Activated naive CD4-positive, alpha-beta T cell treated with anti-CD3 and anti-CD28 coated beads, Interleukin-2, amount 50 U/mL, for 24 hours (primary cell): ENCODE measurements around the gene ANKRD39.

ENCODE experiments used
- H3K27ac Mint-ChIP-seq: one replicate; pipeline ENCODE4 v1.8.0; 2021; ENCODE audit warnings: mild to moderate bottlenecking, mixed read lengths
- H3K27me3 Mint-ChIP-seq: one replicate; pipeline ENCODE4 v1.8.0; 2021; ENCODE audit warnings: mixed read lengths
- H3K36me3 Mint-ChIP-seq: one replicate; pipeline ENCODE4 v1.8.0; 2021; ENCODE audit warnings: mixed read lengths
- H3K4me1 Mint-ChIP-seq: one replicate; pipeline ENCODE4 v1.8.0; 2021; ENCODE audit warnings: mixed read lengths
- H3K4me3 Mint-ChIP-seq: one replicate; pipeline ENCODE4 v1.8.0; 2021; ENCODE audit warnings: mild to moderate bottlenecking, mixed read lengths
- H3K9me3 Mint-ChIP-seq: one replicate; pipeline ENCODE4 v1.8.0; 2021; ENCODE audit warnings: mixed read lengths

The ANKRD39 gene

GRCh38 chr2:96879545-96880040 is 21.8 kb upstream of the ANKRD39 start:
- no peak overlapping the region for H3K4me3 Mint-ChIP-seq
- no peaks in the 10 kb centered on the region for H3K36me3 Mint-ChIP-seq
- H3K27ac Mint-ChIP-seq = no peak overlapping the region
- no peaks in the 10 kb centered on the region for H3K9me3 Mint-ChIP-seq
- H3K4me1 Mint-ChIP-seq = peaks cover 4% of the 10 kb centered on the region
- no peaks in the 10 kb centered on the region for H3K27me3 Mint-ChIP-seq

- Mint-ChIP-seq H3K27ac (no peak overlapping the region), H3K9me3 (no peaks in the 10 kb centered on the region), H3K27me3 (no peaks in the 10 kb centered on the region), H3K36me3 (no peaks in the 10 kb centered on the region), H3K4me3 (no peak overlapping the region), H3K4me1 (peaks cover 10% of the 10 kb centered on the region)
Measured at GRCh38 chr2:96878796-96879544, 21.2 kb upstream of the ANKRD39 start.

- no peak overlapping the region for H3K27ac Mint-ChIP-seq
- H3K4me3 Mint-ChIP-seq = no peak overlapping the region
- no peaks in the 10 kb centered on the region for H3K9me3 Mint-ChIP-seq
- no peaks in the 10 kb centered on the region for H3K36me3 Mint-ChIP-seq
- H3K27me3 Mint-ChIP-seq = no peaks in the 10 kb centered on the region
- H3K4me1 Mint-ChIP-seq = peaks cover 16% of the 10 kb centered on the region
Measured at GRCh38 chr2:96878171-96878570, 20.4 kb upstream of the ANKRD39 start.

- Mint-ChIP-seq H3K9me3 (no peaks in the 10 kb centered on the region), H3K36me3 (no peaks in the 10 kb centered on the region), H3K4me1 (peaks cover 21% of the 10 kb centered on the region), H3K4me3 (no peak overlapping the region), H3K27ac (no peak overlapping the region), H3K27me3 (no peaks in the 10 kb centered on the region)
Measured at GRCh38 chr2:96877631-96878092, 19.8 kb upstream of the ANKRD39 start.

GRCh38 chr2:96877042-96877451 is 19.2 kb upstream of the ANKRD39 start:
- peaks cover 24% of the 10 kb centered on the region for H3K4me1 Mint-ChIP-seq
- no peak overlapping the region for H3K27ac Mint-ChIP-seq
- no peaks in the 10 kb centered on the region for H3K36me3 Mint-ChIP-seq
- no peaks in the 10 kb centered on the region for H3K27me3 Mint-ChIP-seq
- no peaks in the 10 kb centered on the region for H3K9me3 Mint-ChIP-seq
- no peak overlapping the region for H3K4me3 Mint-ChIP-seq

GRCh38 chr2:96876269-96877041 is 18.6 kb upstream of the ANKRD39 start:
- Mint-ChIP-seq H3K27ac (no peak overlapping the region), H3K36me3 (no peaks in the 10 kb centered on the region), H3K27me3 (no peaks in the 10 kb centered on the region), H3K4me1 (peaks cover 24% of the 10 kb centered on the region), H3K4me3 (no peak overlapping the region), H3K9me3 (no peaks in the 10 kb centered on the region)

- H3K27ac Mint-ChIP-seq = no peak overlapping the region
- H3K4me3 Mint-ChIP-seq = no peak overlapping the region
- H3K36me3 Mint-ChIP-seq = no peaks in the 10 kb centered on the region
- H3K4me1 Mint-ChIP-seq = peaks cover 32% of the 10 kb centered on the region
- no peaks in the 10 kb centered on the region for H3K9me3 Mint-ChIP-seq
- H3K27me3 Mint-ChIP-seq = no peaks in the 10 kb centered on the region
Measured at GRCh38 chr2:96875498-96876268, 17.9 kb upstream of the ANKRD39 start.

- Mint-ChIP-seq H3K4me1 (peaks cover 35% of the 10 kb centered on the region), H3K9me3 (no peaks in the 10 kb centered on the region), H3K4me3 (no peak overlapping the region), H3K27ac (peak overlapping the region; percentile 41), H3K27me3 (no peaks in the 10 kb centered on the region), H3K36me3 (no peaks in the 10 kb centered on the region)
Measured at GRCh38 chr2:96874198-96874831, 16.5 kb upstream of the ANKRD39 start.

GRCh38 chr2:96873651-96874096 is 15.9 kb upstream of the ANKRD39 start:
- Mint-ChIP-seq H3K9me3 (no peaks in the 10 kb centered on the region), H3K4me1 (peaks cover 35% of the 10 kb centered on the region), H3K27ac (no peak overlapping the region)

GRCh38 chr2:96872591-96873349 is 15.0 kb upstream of the ANKRD39 start:
- no peak overlapping the region for H3K4me3 Mint-ChIP-seq
- H3K27me3 Mint-ChIP-seq = no peaks in the 10 kb centered on the region
- no peak overlapping the region for H3K27ac Mint-ChIP-seq
- peaks cover 39% of the 10 kb centered on the region for H3K4me1 Mint-ChIP-seq
- H3K9me3 Mint-ChIP-seq = no peaks in the 10 kb centered on the region
- no peaks in the 10 kb centered on the region for H3K36me3 Mint-ChIP-seq

More at GRCh38 chr2:96873651-96874096, 15.9 kb upstream of the ANKRD39 start:
- Mint-ChIP-seq H3K27me3 (no peaks in the 10 kb centered on the region), H3K36me3 (no peaks in the 10 kb centered on the region), H3K4me3 (no peak overlapping the region)

- H3K36me3 Mint-ChIP-seq = no peaks in the 10 kb centered on the region
- peak overlapping the region; percentile 81 for H3K27ac Mint-ChIP-seq
- peaks cover 53% of the 10 kb centered on the region for H3K4me1 Mint-ChIP-seq
- H3K9me3 Mint-ChIP-seq = no peaks in the 10 kb centered on the region
- peak overlapping the region; percentile 87 for H3K4me3 Mint-ChIP-seq
- no peaks in the 10 kb centered on the region for H3K27me3 Mint-ChIP-seq
Measured at GRCh38 chr2:96870626-96871255, 12.9 kb upstream of the ANKRD39 start.

- H3K4me1 Mint-ChIP-seq = peaks cover 52% of the 10 kb centered on the region
- no peaks in the 10 kb centered on the region for H3K27me3 Mint-ChIP-seq
- H3K36me3 Mint-ChIP-seq = no peaks in the 10 kb centered on the region
- no peaks in the 10 kb centered on the region for H3K9me3 Mint-ChIP-seq
- H3K27ac Mint-ChIP-seq = peak within 1 kb of the TSS; percentile 81
- peak within 1 kb of the TSS; percentile 87 for H3K4me3 Mint-ChIP-seq
Measured at GRCh38 chr2:96869822-96870625, 12.2 kb upstream of the ANKRD39 start, which contains the start of gene SEMA4C. TSS of gene SEMA4C (minus strand) at chr2:96870080. CDS start at chr2:96867886, 2,194 bp downstream.

- no peak overlapping the region for H3K4me3 Mint-ChIP-seq
- peaks cover 49% of the 10 kb centered on the region for H3K4me1 Mint-ChIP-seq
Measured at GRCh38 chr2:96869281-96869821, 11.5 kb upstream of the ANKRD39 start.

More at GRCh38 chr2:96869281-96869821, 11.5 kb upstream of the ANKRD39 start:
- no peaks in the 10 kb centered on the region for H3K27me3 Mint-ChIP-seq
- no peaks in the 10 kb centered on the region for H3K36me3 Mint-ChIP-seq
- no peaks in the 10 kb centered on the region for H3K9me3 Mint-ChIP-seq
- no peak overlapping the region for H3K27ac Mint-ChIP-seq
